Dermis microvascular lymphatic vessel endothelial cell (primary cell): ENCODE measurements around the gene GRAMD1A. TPM values are rescaled to one million over a fixed set of nuclear protein-coding genes. Genes with fewer than 3 reads are reported as not detected.
A peak's percentile ranks its signal among the peaks of the same experiment; 100 is the strongest.
"Not testable (repeated sequence)": the region's sequence is repeated elsewhere in the genome, so short reads cannot be mapped to it uniquely, and the experiment has no call there.

Experiments used
- DNase-seq, 2 donors: peaks; one replicate each; pipeline versions ENCODE4 v3.0.0 to v3.0.0-alpha.2; 2010; ENCODE audit warnings: low read depth in 2 of 2
- total RNA-seq: library from RNA; depleted of rRNA; stranded (reverse); fragments of >200 nt; gene quantifications from 2 replicates; pipeline ENCODE4 v1.2.1, GENCODE V29; 2014

GRAMD1A gene
- total RNA-seq, 1 donor from 2014 or later = 21.1 TPM

DNA sequence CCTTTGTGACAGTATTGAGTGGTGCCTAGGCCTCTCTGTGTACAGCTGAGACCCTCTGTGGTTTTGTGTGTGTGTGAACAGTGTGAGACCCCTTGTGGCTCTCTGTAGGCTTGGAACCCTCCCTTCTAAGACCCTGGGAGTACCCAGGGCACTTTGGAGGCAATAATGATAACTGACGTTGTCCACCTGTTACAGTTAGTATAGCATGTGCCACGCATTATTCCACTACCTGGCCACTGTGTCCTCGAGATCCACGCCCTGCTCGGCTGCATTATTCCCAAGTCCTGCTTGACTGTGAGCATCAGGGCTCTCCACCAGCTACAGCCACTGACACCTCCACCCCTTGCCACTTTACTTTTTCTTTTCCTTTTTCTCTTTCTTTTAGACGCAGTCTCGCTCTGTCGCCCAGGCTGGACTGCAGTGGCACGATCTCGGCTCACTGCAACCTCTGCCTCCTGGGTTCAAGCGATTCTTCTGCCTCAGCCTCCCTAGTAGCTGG, 2.0 kb downstream of the GRAMD1A start:
- no peak for DNase-seq

DNA sequence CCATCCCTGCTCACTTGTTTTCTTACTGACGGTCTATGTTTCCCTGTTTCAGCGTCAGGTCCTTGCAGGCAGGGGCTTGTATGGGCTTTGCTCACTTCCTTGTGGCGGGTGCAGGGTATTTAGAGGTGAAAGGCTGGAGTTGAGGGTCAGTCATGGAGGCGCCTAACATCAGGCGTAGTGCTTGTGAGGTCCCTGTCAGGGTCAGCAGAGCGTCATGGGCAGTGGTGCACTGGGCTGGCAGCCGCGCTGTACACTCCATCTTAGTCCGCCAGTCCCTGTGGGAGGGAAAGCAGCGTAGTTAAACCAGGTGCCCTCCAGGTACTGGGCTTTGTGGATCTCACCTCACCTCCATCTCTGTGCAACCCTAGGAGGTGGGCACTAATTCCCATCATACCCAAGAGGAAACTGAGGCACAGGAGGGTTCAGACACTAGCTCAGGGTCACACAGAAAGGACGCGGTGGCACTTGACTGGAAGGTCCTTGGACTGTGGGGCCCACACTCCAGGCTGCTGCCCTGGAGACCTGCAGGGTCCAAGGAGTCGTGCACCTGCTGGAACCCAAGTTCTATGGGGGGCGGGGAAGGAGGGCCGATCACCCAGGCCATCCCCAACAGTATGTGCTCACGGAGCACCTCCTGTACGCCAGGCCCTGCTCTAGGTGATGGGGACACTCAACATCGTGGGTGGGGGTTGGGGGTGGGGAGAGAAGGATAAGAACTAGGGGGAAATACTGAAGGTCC, 4.6 kb downstream of the GRAMD1A start:
- DNase-seq = no peak

DNA sequence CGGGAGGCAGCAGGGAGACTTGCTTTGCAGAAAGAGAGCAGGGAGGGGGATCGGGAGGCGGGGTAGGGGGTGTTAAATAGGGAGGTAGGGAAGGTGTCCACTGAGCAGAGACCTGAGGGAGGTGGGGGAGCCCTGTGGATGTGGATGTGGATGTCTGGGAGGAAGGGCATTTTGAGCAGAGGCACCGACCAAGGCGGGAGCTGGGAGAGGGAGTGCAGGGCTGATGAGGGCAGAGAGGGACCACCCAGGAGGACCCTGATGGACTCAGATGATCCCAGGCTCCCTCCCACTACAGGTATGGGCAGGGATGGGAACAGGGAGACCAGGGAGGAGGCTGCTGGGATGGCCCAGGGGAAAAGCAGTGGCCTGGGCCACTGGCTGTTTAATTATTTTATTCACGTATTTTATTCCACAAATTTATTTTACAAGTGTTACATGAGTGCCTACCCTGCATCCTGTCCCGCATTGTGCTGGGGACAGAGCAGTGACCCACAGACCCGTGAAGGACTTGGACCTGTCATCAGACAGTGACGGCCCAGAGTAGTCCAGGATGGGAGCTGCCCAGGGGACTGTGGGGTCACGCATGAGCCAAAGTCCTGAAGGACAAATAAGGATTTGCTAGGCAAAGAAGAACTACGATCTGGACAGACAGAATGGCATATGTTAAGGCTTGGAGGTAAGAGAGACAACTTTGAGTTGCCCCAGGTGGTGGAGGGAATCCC, 5.3 kb downstream of the GRAMD1A start:
- no peak for DNase-seq

DNA sequence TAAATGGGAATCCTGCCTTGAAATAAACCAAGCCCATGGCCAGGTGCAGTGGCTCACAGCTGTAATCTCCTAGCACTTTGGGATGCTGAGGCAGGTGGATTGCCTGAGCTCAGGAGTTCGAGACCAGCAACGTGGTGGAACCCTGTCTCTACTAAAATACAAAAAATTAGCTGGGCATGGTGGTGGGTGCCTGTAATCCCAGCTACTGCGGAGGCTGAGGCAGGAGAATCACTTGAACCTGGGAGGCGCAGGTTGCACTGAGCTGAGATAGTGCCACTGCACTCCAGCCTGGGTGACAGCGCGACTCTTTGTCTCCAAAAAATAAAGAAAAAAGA, 5.9 kb downstream of the GRAMD1A start:
- DNase-seq = not testable (repeated sequence)

DNA sequence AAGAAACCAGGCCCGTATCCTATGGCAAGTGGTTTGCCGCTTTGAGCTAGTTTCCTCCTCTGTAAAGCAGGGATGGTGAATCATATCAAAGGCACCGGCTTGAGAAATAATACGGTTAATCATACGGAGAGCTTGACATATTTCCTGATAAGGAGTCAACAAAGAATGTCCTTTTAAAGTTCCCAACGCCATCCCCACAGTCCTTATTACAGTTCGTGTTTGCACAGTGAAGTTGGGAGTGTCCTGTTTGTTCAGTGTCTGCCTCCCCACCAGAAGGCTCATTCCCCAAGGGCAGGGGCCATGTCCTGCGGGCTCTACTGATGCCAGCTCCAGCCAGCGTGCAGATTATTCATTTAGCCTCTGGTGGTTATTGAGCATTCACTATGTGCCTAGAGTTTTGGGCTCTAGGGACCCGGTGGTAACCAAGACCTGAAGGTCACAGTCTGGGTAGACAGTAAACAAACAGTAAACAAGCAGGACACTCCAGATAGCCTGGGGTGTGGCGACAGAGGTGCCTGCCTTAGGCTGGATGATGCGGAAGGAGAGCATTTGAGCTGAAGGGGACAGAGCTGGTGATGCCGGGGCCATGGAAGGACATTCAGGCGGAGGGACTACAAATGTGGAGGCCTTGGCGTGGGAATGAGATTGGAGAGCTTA, 6.3 kb downstream of the GRAMD1A start:
- DNase-seq = peak in 1 of 2 donors; percentile 82

DNA sequence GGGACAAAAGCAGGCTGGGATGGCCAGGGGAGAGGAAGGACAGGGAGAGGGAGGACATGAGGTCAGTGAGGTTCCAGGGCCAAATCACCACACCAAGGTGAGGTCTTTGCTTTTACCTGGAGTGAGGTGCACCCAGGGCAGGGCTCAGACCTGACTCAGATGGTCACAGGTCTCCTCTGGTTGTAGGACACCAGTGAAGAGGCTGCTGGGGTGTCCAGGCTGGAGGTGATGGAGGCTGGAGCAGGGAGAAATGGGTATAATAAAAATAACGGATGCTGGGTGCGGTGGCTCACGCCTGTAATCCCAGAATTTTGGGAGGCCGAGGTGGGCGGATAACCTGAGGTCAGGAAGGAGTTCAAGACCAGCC, 6.9 kb downstream of the GRAMD1A start:
- DNase-seq = no peak

DNA sequence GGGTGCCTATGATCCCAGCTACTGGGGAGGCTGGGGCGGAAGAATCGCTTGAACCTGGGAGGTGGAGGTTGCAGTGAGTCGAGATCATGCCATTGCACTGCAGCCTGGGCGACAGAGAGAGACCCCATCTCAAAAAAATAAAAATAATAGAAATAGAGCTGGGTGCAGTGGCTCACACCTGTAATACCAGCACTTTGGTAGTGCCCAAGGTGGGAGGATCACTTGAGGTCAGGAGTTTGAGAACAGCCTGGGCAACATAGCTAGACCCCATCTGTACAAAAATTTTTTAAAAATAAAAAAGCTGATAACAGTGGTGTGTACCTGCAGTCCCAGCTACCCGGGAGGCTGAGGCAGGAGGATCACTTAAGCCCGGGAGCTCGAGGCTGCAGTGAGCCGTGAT, 7.3 kb downstream of the GRAMD1A start:
- not testable (repeated sequence) for DNase-seq

DNA sequence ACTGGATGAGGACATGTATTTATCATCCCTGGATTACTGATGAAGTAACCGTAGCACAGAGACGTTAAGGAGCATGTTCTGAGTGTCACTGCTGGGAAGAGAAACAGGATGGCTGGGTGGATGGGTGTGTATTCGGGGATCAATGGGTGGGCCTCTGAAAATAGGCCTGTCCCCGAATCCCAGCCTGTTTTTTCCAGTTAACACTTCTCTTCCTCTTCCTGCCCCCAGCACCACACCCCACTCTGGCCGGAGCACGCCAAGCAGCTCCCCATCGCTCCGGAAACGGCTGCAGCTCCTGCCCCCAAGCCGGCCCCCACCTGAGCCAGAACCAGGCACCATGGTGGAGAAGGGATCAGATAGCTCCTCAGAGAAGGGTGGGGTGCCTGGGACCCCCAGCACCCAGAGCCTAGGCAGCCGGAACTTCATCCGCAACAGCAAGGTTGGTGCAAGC, 8.8 kb downstream of the GRAMD1A start:
- no peak for DNase-seq

DNA sequence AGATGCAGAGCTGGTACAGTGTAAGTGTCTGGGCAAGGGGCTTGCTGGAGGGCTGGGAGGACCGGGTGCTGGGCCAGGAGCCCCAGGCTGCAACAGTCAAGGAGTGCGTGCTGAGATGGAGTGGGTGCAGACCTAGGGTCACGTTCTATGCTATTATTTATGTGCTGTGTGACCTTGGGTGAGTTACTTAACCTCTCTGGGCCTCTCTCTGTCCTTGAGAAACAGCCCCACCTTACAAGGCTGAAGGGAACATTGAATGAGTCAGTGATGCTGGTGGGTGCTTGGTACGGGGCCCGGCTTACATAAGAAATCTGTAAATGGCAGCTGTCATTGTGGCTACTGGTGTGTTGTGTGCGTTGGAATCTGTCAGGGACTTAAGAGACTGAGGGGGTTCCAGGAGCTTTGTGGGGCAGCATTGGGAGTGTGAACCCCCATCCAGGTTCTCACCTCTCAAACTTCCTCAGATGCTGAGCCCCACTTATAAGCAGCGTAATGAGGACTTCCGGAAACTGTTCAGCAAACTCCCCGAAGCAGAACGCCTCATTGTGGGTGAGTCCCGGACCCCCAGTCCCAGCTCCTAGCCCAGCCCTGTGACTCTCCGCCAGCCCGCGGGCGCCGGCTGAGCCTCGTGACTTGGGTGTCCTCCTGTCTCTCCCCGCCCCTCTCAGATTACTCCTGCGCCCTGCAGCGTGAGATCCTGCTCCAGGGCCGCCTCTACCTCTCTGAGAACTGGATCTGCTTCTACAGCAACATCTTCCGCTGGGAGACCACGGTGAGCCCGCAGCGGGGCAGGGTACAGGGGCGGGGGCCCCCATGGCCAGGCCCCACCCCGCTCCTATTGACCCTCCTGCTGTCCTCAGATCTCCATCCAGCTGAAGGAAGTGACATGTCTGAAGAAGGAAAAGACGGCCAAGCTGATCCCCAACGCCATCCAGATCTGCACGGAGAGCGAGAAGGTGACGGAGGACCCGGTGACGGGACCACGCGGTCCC, 9.6 kb downstream of the GRAMD1A start:
- no peak for DNase-seq

DNA sequence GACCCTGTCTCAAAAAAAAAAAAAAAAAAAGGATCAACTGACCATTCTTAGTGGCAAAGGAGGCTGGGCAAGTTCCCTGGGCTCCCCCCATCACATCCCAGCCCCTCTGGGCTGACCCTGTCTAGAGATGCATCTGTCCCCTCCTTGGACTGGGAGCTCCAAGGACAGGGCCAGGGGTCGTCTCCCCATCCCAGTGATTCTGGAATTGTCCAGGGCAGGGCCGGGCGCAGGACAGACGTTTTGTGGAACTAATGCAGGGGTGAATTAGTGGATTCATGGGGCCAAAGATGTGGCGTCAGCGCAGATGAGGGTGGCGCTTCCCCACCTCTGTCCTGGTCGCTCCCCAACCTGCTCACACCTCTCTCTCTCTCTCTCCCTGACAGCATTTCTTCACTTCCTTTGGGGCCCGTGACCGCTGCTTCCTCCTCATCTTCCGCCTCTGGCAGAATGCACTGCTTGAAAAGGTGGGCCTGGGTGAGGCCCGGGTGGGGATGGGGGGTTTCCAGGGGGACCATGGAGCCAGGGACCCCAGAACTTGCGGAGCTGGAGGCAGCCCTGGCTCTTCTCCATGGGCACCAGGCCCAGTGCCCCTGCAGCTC, 11.1 kb downstream of the GRAMD1A start:
- DNase-seq = no peak

DNA sequence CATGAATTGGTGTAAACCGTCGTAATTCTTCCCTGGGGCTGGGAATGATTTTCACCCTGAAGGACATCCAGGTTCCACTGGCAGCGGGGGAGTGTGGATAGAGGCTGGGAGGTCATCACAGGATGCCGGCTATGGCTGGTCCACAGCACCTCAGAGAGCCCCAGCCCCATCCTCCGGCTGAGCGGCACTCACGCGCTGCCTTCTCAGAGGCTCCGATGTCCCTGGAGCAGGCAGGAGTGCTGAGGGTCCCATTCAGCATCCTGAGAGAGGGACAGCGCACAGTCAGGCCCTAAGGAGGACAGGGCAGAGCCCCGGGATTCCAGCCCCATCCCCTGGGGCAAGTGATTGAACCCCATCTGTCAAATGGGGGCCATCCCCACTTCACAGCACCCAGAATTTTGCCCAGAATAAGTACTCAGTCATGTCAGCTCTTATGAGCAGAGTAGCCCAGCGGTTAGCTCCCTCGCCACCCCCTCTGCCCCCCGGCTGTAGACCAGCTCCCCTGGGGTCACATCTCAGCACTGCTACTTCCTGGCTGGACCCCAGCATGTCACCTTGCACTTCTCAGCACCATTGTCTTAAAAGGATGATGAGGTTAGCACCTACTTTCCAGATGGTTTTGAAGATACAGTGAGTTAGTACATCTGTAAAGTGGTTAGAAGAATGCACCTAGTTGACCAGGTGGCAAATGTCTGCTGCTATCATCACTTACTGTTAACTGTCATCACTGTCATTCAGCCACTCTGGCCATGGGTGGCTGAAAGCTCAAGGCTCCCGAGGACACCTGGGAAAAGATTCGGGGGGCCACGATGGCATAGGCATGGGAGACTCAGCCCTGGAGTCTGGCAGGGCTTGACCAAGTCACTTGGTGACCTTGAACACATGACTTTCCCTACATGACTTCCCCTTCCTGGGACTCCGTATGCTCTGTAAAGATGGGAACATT, 11.9 kb downstream of the GRAMD1A start:
- no peak for DNase-seq

DNA sequence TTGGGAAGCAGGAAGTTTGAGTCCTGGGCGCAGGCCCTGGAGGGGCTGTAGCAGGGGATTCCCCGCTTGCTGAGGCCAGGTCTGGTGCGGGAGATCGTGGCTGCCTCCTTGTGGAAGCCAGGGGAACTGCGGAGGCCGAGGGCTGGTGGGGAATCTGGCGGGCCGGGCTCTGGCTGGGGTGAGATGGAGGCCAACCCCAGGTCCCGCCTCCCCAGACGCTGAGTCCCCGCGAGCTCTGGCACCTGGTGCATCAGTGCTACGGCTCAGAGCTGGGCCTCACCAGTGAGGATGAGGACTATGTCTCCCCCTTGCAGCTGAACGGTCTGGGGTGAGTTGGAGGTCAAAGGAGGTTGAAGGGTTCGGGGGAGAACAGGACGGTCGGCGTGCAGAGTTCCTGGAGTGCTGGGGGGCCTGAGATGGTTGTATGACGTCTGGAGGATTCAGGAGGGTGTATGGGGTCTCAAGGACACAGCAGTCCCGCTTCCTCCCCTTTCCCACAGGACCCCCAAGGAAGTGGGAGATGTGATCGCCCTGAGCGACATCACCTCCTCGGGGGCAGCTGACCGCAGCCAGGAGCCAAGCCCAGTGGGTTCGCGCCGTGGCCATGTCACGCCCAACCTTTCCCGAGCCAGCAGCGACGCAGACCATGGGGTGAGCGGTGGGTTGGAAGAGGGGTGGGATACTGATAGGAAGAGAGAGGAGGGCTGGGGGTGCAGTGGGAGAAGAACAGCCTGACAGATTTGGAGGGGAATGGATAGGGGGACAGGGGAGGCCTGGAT, 13.1 kb downstream of the GRAMD1A start:
- DNase-seq = peak; percentile 41 to 75

DNA sequence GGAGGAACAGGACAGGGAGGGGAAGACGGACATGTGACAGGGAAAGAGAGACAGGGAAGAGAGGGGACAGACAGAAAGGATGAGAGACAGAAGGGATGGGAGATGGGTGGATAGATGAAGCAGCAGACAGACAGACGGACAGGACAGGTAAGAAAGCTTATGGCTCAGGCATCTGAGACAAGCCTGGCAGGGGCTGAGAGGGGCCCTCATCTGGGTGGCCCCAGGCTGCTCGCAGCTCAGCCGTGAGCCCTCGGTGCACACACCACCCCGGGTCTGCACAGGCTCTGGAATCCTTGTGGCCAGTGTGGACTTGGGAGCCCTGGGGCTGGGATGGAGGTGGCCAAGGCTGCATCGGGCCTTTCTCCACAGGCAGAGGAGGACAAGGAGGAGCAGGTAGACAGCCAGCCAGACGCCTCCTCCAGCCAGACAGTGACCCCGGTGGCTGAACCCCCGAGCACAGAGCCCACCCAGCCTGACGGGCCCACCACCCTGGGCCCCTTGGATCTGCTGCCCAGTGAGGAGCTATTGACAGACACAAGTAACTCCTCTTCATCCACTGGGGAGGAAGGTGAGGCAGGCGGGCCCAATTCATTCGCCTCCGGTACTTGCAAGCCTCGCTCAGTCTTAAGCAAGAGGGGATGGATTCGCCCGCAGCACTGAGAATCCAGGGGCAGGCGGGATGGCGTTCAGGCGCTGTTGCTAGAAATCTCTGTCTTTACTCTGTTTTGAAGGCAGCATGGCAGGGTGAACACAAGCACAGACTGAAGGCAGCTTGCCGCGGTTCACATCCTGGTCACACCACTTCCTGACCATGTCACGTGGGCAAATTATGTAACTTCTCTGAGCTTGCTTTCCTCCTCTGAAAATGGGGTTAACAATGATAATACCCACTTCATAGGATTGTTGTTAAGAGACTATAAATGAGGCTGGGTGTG, 14.0 kb downstream of the GRAMD1A start:
- peak in 1 of 2 donors; percentile 29 for DNase-seq

DNA sequence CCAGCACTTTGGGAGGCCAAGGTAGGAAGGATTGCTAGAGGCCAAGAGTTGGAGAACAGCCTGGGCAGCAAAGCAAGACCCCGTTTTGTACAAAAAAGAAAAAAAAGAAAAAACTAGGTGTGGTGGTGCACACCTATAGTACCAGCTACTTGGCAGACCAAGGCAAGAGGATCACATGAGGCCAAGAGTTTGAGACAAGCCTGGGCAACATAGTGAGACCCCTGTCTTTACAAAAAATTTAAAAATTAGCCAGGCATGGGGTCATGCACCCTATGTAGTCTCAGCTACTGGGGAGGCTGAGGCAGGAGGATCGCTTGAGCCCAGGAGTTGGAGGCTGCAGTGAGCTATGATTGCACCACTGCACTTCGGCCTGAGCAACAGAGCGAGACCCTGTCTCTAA, 14.7 kb downstream of the GRAMD1A start:
- not testable (repeated sequence) for DNase-seq

DNA sequence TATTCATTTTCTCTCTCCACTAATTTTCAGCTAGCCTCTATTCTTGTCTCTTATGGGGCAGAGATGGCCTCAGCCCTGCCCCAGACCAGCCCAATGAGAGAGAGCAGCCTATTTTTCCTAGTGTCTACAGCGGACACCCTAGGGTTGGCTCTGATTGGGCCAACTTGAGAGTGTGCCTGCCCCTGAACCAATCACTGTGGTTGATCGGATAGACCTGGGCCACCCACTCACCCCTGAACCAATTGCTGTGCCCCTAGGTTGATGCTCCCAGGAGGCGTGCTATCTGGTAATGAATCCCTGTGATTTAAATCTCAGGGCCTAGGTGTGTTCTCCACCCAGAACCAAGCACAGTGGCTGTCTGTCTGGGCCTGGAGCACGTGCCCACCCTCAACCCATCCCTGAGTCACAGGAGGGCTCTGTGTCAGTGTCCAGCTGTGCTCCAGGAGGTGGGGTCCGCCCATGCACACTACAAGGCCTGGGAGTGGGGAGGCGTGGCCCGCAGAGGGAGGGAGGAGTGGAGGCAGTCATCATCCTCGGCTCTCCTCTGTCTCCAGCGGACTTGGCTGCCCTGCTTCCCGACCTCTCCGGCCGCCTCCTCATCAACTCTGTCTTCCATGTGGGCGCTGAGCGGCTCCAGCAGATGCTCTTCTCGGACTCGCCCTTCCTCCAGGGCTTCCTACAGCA, 15.3 kb downstream of the GRAMD1A start:
- DNase-seq = no peak

DNA sequence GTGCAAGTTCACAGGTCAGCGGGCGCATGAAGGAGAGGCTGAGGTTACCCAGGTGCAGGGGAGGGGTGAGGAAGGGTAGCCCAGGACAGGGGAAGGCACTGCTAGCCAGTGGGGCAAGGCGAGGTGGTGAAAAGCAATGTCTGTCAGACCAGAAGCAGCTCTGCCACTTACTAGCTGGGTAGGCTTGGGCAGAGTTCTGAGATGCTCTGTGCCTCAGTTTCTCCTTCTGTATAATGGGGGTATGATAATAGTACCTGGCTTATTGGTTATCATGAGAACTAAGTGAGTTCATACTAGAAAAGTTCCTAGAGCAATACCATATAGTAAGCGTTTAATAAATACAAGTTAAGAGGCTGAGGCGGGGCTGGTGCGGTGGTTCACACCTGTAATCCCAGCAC, 15.8 kb downstream of the GRAMD1A start:
- DNase-seq = no peak

DNA sequence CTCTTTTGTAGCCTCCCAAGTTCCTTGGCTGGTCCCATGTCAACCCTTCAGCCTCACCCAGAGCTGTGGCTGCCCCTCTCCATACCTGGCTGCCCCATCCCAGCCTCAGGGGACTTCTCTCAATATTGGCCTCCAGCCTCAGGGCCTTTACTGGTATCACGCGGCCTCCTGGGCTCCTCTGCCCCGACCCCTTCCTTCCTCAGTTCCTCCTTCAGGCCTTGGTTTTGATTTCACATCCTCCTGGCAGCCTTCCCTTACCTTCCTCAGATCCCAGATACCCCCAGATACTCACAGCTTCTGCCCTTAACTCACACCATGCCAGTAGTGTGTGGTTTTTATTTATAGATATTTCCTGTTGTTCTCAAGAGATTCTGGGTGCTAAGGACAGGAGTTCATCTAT, 17.4 kb downstream of the GRAMD1A start:
- no peak for DNase-seq
